GM12873 (cell line): ENCODE measurements around the gene NPLOC4.
A peak's percentile ranks its signal among the peaks of the same experiment; 100 is the strongest.

ENCODE experiments used
- CTCF ChIP-seq: IDR thresholded peaks from 2 replicates; pipeline ENCODE4 v1.5.1; 2012; ENCODE audit warnings: low read depth, mild to moderate bottlenecking, moderate library complexity, low read length, control low read depth; ENCODE audit not compliant: insufficient read depth; ENCODE audit errors: missing control alignments

The NPLOC4 gene

GRCh38 chr17:81557276-81558114, 79.4 kb downstream of the NPLOC4 start:
- TF ChIP-seq CTCF, result no peak

- no peak for TF ChIP-seq CTCF
Measured at GRCh38 chr17:81556863-81557262, 80.0 kb downstream of the NPLOC4 start.

- no peak for TF ChIP-seq CTCF
Measured at GRCh38 chr17:81556175-81556691, 80.7 kb downstream of the NPLOC4 start.

GRCh38 chr17:81553616-81554181, 83.2 kb downstream of the NPLOC4 start:
- peak; percentile 25 for TF ChIP-seq CTCF

- TF ChIP-seq CTCF, result peak; percentile 42
Measured at GRCh38 chr17:81553018-81553615, 83.8 kb downstream of the NPLOC4 start.

GRCh38 chr17:81552244-81553017, 84.5 kb downstream of the NPLOC4 start, which contains the start of gene FAAP100:
FAAP100 (minus strand) TSS chr17:81552353; CDS start chr17:81552330, 23 bp downstream.
- TF ChIP-seq CTCF, result no peak
